Activated naive CD4-positive, alpha-beta T cell treated with anti-CD3 and anti-CD28 coated beads, Interleukin-2, amount 10 ng/mL, durations not matched to agents 7 days and 5 days (primary cell): ENCODE measurements around the gene SDF2L1.
A peak's percentile ranks its signal among the peaks of the same experiment; 100 is the strongest.
"Not testable (repeated sequence)": the region's sequence is repeated elsewhere in the genome, so short reads cannot be mapped to it uniquely, and the experiment has no call there.

Source experiments
- CTCF ChIA-PET: fragments of 350-600 bp; sonication (Branson Sonifier 250); formaldehyde crosslinking; loops from one replicate; lab custom pipeline; 2021; ENCODE audit warnings: antibody characterized with exemption; lab: Charles Lee
- DNase-seq: peaks from one replicate; pipeline ENCODE4 v3.0.0-alpha.2; 2020
- H3K27ac Mint-ChIP-seq: one replicate; pipeline ENCODE4 v1.8.0; 2021; ENCODE audit warnings: mild to moderate bottlenecking, moderate library complexity, mixed read lengths
- H3K27me3 Mint-ChIP-seq: one replicate; pipeline ENCODE4 v1.8.0; 2021; ENCODE audit warnings: mild to moderate bottlenecking, mixed read lengths
- H3K36me3 Mint-ChIP-seq: one replicate; pipeline ENCODE4 v1.8.0; 2021; ENCODE audit warnings: mixed read lengths
- H3K4me1 Mint-ChIP-seq: one replicate; pipeline ENCODE4 v1.8.0; 2021; ENCODE audit warnings: mixed read lengths
- H3K4me3 Mint-ChIP-seq: one replicate; pipeline ENCODE4 v1.8.0; 2021; ENCODE audit warnings: mild to moderate bottlenecking, moderate library complexity, mixed read lengths
- H3K9me3 Mint-ChIP-seq: one replicate; pipeline ENCODE4 v1.8.0; 2021; ENCODE audit warnings: mixed read lengths

Gene SDF2L1

DNA sequence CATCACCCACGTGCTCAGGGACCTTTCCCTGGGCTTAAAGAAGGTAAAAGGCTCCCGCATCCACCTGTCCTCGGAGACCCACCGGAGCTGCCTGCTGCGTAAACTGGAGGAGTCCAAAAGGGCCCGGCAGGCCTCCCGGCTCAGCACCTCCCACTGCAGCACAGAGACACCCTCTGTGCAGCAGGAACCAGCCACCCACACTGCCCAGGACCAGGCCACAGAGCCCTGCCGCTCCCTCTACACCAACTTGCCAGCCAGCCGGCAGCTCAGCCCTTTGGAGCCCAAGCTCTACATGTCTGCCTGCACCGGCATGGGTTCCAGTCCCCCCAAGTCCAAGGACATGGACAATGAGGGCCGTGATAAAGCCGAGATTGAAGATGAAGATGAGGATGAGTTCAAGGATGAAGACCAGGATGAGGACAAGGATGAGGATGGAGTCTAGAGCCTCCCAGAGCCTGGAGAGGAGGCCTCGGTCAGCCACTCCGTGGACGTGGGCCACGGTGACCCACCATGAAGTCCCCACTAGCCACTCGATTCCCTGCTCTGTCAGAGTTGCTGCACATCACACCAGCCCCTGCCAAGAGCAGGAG, 5.4 kb upstream of the SDF2L1 start:
- CTCF ChIA-PET, result interaction anchor here (0.6 to 1.2 kb wide), 3 partner anchors 8 to 12 kb away, joined by 3 to 6 read pairs (median 6); no protein-coding TSS in a partner anchor
- DNase-seq, result no peak
- H3K27me3 Mint-ChIP-seq, result peaks cover 17% of the 10 kb centered on the region
- H3K4me3 Mint-ChIP-seq, result no peak overlapping the region
- H3K36me3 Mint-ChIP-seq, result no peaks in the 10 kb centered on the region
- peaks cover 16% of the 10 kb centered on the region for H3K4me1 Mint-ChIP-seq
- no peak overlapping the region for H3K27ac Mint-ChIP-seq
- no peaks in the 10 kb centered on the region for H3K9me3 Mint-ChIP-seq

DNA sequence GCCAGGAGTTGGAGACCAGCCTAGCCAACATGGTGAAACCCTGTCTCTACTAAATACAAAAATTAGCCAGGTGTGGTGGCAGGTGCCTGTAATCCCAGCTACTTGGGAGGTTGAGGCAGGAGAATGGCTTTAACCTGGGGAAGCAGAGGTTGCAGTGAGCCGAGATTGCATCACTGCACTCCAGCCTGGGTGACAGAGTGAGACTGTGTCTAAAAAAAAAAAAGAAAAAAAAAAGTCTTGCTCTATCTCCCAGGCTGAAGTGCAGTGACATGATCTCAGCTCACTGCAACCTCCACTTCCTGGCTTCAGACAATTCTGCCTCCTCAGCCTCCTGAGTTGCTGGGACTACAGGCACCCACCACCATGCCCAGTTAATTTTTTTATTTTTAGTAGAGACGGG, 4.7 kb upstream of the SDF2L1 start:
- CTCF ChIA-PET, result interaction anchor here (1.2 kb wide), 2 partner anchors 8 to 9 kb away, joined by 6 read pairs; no protein-coding TSS in a partner anchor
- not testable (repeated sequence) for H3K36me3 Mint-ChIP-seq, H3K27ac Mint-ChIP-seq, DNase-seq, H3K9me3 Mint-ChIP-seq, H3K4me3 Mint-ChIP-seq
- Mint-ChIP-seq H3K4me1 (peaks cover 17% of the 10 kb centered on the region), H3K27me3 (peaks cover 21% of the 10 kb centered on the region)

DNA sequence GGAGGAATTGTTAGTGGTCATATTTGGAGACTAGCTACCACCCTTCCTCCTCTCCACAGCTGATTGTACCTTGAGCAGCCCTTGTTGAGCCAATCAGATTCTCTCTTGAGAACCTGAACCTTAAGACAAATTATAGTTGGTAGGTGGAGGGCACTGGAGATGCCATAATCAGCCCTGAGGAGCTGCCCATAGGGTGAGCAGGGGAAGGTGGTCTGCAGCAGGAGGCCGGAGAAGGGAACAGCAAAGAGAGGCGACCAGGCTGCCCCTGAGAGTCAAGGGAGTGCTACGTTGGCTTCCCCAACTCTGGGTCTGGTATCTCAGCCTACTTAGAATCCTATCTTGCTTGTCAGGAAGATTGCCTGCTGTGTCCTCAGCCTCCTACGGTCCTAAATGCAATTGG, 2.7 kb upstream of the SDF2L1 start:
- CTCF ChIA-PET, result interaction anchor here (8.7 kb wide), 1 partner anchor 8 kb away, joined by 104 read pairs; the partner anchor contains the start of genes CCDC116 and YDJC
- no peak for DNase-seq
- Mint-ChIP-seq H3K4me1 (peaks cover 27% of the 10 kb centered on the region), H3K4me3 (no peak overlapping the region), H3K27ac (no peak overlapping the region), H3K36me3 (peaks cover 9% of the 10 kb centered on the region), H3K27me3 (peaks cover 18% of the 10 kb centered on the region), H3K9me3 (no peaks in the 10 kb centered on the region)

DNA sequence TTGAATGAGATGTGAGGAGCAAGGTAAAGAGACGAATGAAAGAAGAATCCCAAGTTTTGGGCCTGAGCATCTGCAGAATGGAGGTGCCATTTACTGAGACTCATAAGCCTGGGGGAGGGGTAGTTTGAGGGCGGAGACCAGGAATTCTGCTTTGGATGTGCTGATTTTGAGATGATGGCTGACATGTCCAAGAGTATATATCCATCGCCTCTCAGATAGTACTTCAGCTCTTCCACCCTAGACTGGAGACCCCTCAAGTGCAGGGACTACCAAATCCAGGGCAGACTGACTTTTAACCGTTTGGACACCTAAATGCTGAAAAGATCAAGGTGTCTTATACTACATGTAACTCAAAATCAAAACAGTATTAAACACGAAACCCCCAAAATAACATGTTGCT, 1.3 kb upstream of the SDF2L1 start:
- Mint-ChIP-seq H3K27ac (no peak overlapping the region), H3K36me3 (peaks cover 9% of the 10 kb centered on the region), H3K9me3 (no peaks in the 10 kb centered on the region), H3K4me1 (peaks cover 27% of the 10 kb centered on the region), H3K27me3 (peaks cover 18% of the 10 kb centered on the region), H3K4me3 (peak overlapping the region; percentile 13)
- CTCF ChIA-PET, result interaction anchor here (1.3 to 8.7 kb wide), 2 partner anchors 10 to 43 kb away, joined by 3 to 104 read pairs; partner anchors contain the start of genes CCDC116 and YDJC
- no peak for DNase-seq

DNA sequence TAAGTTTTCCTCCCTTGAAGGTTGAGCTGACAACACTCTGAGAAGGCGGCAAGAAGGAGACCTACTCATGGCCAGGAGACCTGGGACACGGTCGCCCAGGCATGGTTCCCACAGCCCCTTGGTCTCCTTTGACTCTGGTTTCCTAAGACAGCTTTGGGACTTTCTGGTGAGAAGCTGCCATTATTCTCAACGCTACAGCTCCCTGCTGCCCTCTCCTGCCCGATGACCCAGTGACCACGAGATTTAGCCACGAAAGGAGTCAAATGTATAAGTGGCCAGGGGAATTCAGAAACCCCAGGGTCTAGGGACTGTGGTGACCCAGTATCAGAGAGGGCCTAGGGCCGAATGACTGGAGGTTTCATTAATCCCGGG, 699 bp upstream of the SDF2L1 start:
- H3K27me3 Mint-ChIP-seq, result peaks cover 16% of the 10 kb centered on the region
- no peaks in the 10 kb centered on the region for H3K9me3 Mint-ChIP-seq
- CTCF ChIA-PET, result interaction anchor here (1.3 to 8.7 kb wide), 4 partner anchors 11 to 44 kb away, joined by 3 to 104 read pairs (median 16); partner anchors contain the start of genes CCDC116 and YDJC
- peaks cover 28% of the 10 kb centered on the region for H3K4me1 Mint-ChIP-seq
- peaks cover 14% of the 10 kb centered on the region for H3K36me3 Mint-ChIP-seq
- no peak for DNase-seq
- peak overlapping the region; percentile 92 for H3K4me3 Mint-ChIP-seq
- no peak overlapping the region for H3K27ac Mint-ChIP-seq

DNA sequence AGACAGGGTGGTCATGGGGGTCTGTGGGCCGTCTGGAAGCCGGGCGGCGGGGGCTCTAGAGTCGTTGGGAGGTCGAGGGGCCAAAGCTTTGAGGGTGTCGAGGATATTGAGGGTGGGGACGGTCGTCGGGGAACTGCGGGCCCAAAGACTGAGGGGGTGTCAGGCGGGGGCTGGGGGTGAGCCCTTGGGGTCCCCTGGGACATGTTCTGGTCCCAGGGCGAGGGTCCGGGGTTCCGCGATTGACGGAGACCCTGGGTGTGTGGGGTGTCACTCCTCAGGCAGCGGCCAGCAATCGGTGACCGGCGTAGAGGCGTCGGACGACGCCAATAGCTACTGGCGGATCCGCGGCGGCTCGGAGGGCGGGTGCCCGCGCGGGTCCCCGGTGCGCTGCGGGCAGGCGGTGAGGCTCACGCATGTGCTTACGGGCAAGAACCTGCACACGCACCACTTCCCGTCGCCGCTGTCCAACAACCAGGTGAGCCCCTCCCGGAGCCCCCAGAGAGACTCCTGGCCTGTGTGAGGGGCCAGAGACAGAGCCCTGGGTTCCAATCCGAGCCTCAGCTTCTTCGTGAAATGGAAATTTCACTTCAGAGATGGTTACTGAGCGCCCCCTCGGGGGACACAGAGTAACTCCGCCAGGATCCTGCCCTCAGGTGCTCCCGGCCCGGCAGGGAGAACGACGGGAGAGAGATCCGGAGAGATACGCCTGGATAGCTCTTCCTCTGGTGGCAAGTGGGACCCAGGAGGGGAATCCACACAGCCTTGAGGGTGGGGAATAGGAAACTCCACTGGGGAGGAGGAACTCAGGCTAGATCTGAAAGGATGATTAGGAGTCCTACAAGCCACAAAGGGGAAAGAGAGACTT, 714 bp downstream of the SDF2L1 start:
- Mint-ChIP-seq H3K27me3 (peaks cover 10% of the 10 kb centered on the region), H3K4me3 (peak overlapping the region; percentile 92), H3K36me3 (peaks cover 18% of the 10 kb centered on the region), H3K4me1 (peaks cover 33% of the 10 kb centered on the region), H3K9me3 (no peaks in the 10 kb centered on the region), H3K27ac (peak overlapping the region; percentile 94)
- DNase-seq, result peak; percentile 76
- CTCF ChIA-PET, result interaction anchor here (0.6 to 8.7 kb wide), 16 partner anchors 10 to 120 kb away, joined by 3 to 104 read pairs (median 3); partner anchors contain the start of genes CCDC116 and YDJC

DNA sequence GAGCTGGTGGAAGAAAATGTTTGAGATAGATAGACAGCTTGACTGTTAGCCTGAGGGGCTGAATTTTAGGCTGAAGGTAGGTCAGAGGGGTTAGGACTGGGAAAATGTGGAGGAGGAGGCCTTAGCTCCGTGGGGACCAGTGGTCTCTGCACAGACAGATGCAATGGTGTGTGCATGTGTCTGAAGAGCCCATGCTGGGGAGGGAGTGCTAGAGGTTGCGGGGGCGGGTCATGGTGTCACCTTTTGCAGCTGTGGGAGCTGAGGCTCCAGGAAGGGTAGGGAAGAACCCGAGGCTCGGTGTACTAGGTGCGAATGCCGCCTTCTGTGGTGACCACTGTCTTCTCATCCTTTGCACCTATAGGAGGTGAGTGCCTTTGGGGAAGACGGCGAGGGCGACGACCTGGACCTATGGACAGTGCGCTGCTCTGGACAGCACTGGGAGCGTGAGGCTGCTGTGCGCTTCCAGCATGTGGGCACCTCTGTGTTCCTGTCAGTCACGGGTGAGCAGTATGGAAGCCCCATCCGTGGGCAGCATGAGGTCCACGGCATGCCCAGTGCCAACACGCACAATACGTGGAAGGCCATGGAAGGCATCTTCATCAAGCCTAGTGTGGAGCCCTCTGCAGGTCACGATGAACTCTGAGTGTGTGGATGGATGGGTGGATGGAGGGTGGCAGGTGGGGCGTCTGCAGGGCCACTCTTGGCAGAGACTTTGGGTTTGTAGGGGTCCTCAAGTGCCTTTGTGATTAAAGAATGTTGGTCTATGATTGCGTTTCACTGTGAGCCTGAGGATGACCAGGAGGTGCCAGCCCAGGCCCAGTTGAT, 1.6 kb downstream of the SDF2L1 start:
- H3K36me3 Mint-ChIP-seq, result peaks cover 19% of the 10 kb centered on the region
- peak overlapping the region; percentile 92 for H3K4me3 Mint-ChIP-seq
- H3K27me3 Mint-ChIP-seq, result peaks cover 10% of the 10 kb centered on the region
- H3K9me3 Mint-ChIP-seq, result no peaks in the 10 kb centered on the region
- peak overlapping the region; percentile 60 for H3K27ac Mint-ChIP-seq
- H3K4me1 Mint-ChIP-seq, result peaks cover 33% of the 10 kb centered on the region
- DNase-seq, result peak; percentile 44
- CTCF ChIA-PET, result interaction anchor here (0.8 to 8.7 kb wide), 13 partner anchors 9 to 119 kb away, joined by 3 to 104 read pairs (median 3); partner anchors contain the start of genes CCDC116 and YDJC

DNA sequence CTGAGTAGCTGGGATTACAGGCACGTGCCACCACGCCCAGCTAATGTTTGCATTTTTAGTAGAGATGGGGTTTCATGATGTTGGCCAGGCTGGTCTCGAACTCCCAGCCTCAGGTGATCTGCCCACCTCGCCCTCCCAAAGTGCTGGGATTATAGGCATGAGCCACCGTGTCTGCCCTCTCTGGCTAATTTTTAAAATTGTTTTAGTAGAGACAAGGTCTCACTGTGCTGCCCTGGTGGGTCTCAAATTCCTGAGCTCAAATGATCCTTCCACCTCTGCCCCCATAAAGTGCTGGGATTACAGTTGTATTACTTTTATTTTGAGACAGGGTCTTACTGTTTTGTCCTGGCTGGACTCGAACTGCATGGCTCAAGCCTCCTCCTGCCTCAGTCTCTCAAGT, 3.4 kb downstream of the SDF2L1 start:
- H3K4me3 Mint-ChIP-seq, H3K27ac Mint-ChIP-seq, H3K9me3 Mint-ChIP-seq, DNase-seq, H3K27me3 Mint-ChIP-seq: not testable (repeated sequence)
- H3K4me1 Mint-ChIP-seq, result peaks cover 41% of the 10 kb centered on the region
- peaks cover 25% of the 10 kb centered on the region for H3K36me3 Mint-ChIP-seq
- CTCF ChIA-PET, result interaction anchor here (1.5 to 8.7 kb wide), 4 partner anchors 10 to 58 kb away, joined by 4 to 104 read pairs (median 8); partner anchors contain the start of genes CCDC116 and YDJC

DNA sequence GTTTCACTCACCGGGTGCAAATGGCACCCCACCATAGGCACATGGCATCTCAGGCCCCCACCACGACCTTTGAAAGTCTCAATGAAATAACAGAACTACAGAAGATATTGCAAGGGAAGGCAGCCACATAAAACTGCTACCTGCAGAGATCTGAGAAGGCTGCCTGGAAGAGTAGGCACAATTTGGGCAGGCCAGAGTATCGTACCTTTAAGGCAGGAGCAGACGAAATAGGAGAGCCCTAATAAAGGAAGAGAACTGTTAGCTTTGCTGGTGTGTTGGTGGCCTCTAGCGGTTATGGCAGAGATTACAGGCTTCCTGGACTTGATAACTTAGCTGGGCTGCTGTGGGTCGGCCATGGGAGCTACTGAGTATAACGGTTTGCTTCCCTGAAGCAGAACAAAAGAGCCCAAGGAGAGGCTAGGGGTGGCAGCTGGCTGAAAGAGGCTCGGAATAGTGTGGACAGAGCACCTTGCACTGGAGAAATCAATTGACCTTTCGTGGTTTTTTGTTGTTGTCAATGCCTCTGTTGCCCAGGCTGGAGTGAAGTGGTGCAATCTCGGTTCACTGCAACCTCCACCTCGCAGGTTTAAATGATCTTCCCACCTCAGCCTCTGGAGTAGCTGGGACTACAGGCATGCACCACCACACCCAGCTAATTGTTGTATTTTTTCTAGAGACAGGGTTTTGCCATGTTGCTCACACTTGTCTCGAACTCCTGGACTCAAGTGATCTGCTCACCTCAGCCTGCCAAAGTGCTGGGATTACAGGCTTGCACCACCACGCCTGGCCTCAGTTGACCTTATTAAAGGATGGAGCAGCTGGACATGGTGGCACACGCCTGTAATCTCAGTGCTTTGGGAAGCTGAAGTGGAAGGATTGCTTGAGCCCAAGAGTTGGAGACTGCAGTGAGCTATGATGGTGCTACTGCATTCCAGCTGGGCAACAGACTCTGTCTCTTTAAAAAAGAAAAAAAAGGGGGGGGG, 4.8 kb downstream of the SDF2L1 start:
- H3K36me3 Mint-ChIP-seq, result peaks cover 27% of the 10 kb centered on the region
- DNase-seq, result peak; percentile 89
- peaks cover 40% of the 10 kb centered on the region for H3K4me1 Mint-ChIP-seq
- peaks cover 2% of the 10 kb centered on the region for H3K27me3 Mint-ChIP-seq
- CTCF ChIA-PET, result interaction anchor here (0.6 to 8.7 kb wide), 13 partner anchors 9 to 544 kb away, joined by 3 to 104 read pairs (median 4); partner anchors contain the start of genes CCDC116, PPIL2 and YDJC
- no peaks in the 10 kb centered on the region for H3K9me3 Mint-ChIP-seq
- no peak overlapping the region for H3K4me3 Mint-ChIP-seq
- H3K27ac Mint-ChIP-seq, result peak overlapping the region; percentile 67

DNA sequence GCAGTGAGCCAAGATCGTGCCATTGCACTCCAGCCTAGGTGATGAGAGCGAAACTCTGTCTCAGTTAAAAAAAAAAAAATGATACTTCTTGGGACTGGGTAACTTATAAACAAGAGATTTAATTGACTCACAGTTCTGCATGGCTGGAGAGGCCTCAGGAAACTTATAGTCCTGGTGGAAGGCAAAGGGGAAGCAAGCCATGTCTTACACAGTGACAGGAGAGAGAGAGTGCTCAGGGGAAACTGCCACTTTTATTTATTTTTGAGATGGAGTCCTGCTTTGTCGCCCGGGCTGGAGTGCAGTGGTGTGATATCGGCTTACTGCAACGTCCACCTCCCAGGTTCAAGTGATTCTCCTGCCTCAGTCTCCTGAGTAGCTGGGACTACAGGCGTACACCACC, 8.2 kb downstream of the SDF2L1 start:
- H3K27ac Mint-ChIP-seq, result no peak overlapping the region
- peaks cover 35% of the 10 kb centered on the region for H3K4me1 Mint-ChIP-seq
- no peaks in the 10 kb centered on the region for H3K9me3 Mint-ChIP-seq
- H3K27me3 Mint-ChIP-seq, result no peaks in the 10 kb centered on the region
- DNase-seq, result no peak
- peak overlapping the region; percentile 93 for H3K4me3 Mint-ChIP-seq
- H3K36me3 Mint-ChIP-seq, result peaks cover 18% of the 10 kb centered on the region
- CTCF ChIA-PET, result interaction anchor here (0.6 to 4.1 kb wide), 2 partner anchors 8 to 20 kb away, joined by 3 to 19 read pairs; partner anchors contain the start of gene SDF2L1

DNA sequence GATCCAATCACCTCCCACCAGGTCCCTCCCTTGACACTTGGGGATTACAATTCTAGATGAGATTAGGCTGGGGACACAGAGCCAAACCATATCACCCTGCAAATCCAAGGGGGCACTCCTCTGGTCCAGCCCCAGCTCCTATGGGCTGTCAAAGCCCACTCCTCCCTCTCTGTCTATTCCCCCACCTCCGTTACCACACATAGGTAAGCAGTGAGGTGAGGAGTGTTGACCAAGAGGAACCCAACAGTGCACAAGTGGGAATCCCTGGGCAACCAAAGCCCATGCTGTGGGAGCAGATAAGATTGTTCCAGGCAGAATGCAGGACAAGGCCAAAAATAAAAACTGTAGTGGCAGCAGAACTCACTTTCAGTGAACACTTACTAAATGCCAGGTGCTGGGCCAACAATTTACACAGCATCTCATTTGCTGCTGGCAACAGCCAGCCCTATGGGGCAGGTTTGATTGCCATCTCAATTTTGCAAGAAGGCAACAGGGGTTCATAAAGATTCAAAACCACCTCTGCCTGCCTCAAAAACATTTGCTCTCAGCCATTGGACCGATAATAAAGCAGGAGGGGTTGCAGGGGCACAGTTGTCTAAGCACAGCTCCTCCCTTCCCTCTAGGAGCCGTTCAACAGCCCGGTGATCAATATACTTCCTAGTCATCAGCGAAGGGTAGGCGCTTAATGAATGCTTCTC, 8.9 kb downstream of the SDF2L1 start:
- no peaks in the 10 kb centered on the region for H3K27me3 Mint-ChIP-seq
- peaks cover 35% of the 10 kb centered on the region for H3K4me1 Mint-ChIP-seq
- peak overlapping the region; percentile 93 for H3K4me3 Mint-ChIP-seq
- H3K36me3 Mint-ChIP-seq, result peaks cover 18% of the 10 kb centered on the region
- H3K27ac Mint-ChIP-seq, result peak overlapping the region; percentile 89
- DNase-seq, result no peak
- no peaks in the 10 kb centered on the region for H3K9me3 Mint-ChIP-seq
- CTCF ChIA-PET, result interaction anchor here (4.1 kb wide), 1 partner anchor 8 kb away, joined by 19 read pairs; the partner anchor contains the start of gene SDF2L1

DNA sequence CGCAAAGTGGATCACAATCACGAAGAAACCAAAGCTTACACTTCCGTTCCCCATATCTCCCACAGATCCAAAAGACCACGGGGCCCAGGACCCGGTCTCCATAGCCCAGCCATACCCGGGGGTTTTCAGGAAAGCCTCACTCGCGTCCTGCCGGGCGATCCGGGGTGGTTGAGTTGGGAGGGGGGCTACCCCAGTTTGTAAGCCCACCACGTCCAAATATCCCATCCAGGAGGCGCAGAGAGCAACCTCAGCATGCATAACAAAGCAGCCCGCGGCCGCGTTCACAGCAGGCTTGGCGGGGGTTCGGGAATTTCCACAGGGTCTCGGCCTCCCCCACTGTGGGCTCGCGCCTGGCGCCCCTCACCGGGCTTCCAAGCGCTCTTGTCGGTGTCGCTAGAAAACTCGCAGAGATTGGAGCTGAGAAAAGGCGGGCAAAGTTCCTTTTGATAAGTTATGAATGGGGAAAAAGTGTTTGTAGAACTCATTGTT, 9.5 kb downstream of the SDF2L1 start:
- Mint-ChIP-seq H3K27me3 (peaks cover 3% of the 10 kb centered on the region), H3K36me3 (peaks cover 15% of the 10 kb centered on the region), H3K27ac (peak overlapping the region; percentile 89)

More for the DNA sequence above, 9.5 kb downstream of the SDF2L1 start:
- Mint-ChIP-seq H3K4me3 (peak overlapping the region; percentile 93), H3K9me3 (no peaks in the 10 kb centered on the region), H3K4me1 (peaks cover 38% of the 10 kb centered on the region)
- CTCF ChIA-PET, result interaction anchor here (4.1 kb wide), 1 partner anchor 9 kb away, joined by 19 read pairs; the partner anchor contains the start of gene SDF2L1
- no peak for DNase-seq
